CD4-positive, alpha-beta T cell treated with Interferon gamma for 1 hour (primary cell): ENCODE data around the gene NFIB.
A peak's percentile ranks its signal among the peaks of the same experiment; 100 is the strongest.

Source experiments
- DNase-seq: peaks from one replicate; pipeline ENCODE4 v3.0.0-alpha.2; 2020

NFIB gene

DNA sequence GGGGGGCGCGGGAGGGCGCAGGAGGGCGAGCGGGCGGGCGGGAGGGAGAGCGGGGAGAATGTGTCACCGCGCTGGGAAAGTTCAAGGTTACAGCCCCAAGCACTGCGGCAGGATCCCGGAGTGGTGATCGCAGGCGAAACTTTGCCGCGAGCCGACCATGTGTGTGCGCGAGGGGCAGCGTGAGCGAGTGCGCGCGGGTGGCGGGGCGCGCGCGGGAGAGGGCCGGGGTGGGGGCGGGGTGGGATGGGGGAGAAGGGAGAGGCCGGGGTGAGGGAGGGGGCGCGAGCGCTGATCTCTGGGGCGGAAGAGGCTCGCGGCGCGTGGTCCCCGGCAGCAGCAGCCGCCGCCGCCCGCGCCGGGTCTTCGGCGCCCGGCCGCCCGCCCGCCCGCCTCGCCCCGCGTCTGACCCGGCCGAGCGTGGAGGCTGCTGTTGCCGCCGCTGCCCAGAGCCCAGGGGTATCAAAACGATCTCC, at the start of gene NFIB:
TSS of gene NFIB (minus strand) at position 191 of the 473 bp plus-strand sequence. CDS start 630 bp downstream, outside the sequence.
- no peak for DNase-seq

DNA sequence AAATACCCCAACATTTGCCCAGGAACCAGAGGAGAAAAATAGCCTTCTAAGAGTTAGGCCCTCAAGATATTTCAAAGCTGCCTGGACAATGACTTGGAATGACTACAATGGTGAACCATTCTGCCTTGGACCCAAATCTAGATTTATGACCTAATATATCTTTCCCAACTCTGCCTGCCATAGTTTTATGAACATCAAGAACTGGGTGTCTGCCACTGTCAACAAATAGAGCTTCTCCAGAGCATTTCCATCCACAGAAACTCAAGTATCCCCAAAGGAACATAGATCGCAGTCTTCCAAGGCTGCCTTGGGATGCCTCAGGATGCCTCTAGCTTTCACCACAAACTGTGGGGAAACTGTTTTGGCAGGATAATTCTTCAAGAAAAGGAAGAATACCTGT, 48.2 kb upstream of the NFIB start:
- DNase-seq, result no peak

DNA sequence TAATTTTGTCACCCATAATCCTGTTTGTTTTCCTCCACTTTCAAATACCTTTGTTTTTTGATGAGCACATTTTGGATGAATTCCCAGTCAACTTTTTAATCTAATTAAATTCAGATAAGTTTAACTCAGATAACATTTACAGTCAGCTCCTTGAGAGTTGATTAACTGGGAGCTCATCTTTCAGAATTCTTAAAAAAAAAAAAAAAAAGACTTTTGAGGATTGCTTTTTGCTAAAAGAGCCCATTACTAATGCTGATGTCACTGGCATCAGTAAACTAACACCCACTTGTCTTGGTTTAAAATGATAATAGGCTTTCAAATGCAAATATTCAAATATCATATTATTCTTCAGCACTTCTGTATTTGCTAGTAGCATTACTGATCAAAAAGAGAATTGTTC, 47.1 kb upstream of the NFIB start:
- no peak for DNase-seq

DNA sequence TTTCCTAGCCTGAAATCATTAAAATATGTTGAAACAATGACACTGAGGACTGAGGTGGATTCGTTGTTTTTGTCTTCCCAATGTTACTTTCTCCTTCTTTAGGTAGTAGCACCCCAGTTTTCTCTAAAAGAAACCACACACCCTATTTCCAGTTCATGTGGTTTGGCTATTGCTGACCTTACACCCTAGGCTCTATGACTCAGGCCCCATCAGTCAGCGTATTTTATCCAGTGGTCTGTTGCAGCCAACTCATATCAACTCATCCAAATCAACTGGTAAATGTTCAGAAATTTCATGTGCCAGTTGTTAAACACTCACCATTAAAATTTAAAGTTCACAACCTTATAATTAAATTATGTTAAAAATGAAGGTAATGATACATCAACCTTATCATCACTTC, 44.6 kb upstream of the NFIB start:
- DNase-seq, result no peak

DNA sequence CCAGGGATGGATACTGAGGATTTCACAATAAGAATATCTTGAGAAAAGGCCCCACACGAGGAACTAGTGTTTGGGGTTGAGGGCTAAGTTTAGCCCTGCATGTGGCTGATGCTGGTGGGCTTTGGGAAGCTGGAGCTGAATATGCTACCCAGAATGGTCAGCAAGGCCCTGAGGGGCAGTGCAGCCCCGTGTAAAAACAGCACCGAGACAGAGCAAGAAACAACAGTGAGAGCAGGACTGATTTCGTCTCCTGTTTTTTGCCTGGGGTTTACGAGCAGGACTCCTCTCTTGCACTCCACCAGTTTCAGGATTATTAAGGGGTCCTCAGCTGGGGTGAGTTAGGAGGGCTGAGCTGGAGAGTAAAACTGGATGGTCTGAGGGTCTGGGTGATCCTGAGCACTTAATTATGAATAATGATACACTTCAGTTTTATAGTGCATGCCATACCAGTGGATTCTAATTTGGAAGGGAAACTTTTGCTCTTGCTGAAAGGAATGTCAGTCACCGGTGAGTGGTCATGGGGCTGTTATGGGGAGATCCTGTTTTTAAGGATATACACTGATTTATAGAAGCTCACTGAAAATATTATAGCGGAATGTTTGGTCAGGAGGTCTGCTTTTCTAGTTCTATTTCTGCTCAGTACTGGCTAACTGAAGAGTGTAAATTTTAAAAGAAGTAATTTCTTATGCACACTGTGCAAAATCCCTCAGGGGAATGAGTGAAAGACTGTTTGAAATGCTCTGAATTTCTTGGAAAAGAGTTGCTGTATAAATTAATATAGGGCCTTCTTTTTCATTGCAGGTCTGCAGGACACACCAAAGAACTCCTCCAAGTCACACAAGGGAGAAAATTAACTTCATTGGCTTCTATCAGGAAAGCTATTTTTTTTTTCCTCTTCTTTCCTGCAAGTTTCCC, 42.7 kb upstream of the NFIB start:
- DNase-seq, result no peak

DNA sequence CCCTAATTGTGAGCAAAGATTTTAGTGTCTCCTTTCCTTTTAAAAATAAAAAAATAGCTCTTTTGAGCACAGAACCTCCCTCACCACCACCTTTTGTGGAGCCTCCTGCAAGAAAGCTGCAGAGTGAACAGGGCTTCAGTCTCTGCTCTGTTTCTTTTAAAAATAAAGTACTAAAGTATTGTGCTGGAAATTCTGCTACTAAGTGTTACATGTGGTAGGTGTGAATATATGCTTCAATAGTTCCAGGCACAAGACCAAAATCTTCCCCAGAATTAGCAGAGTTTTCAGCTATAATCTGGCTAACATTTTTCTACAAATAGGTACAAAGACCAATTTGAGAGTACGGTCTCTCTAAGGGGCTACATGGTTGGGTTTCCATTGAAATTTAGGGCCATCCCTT, 40.3 kb upstream of the NFIB start:
- DNase-seq, result no peak

DNA sequence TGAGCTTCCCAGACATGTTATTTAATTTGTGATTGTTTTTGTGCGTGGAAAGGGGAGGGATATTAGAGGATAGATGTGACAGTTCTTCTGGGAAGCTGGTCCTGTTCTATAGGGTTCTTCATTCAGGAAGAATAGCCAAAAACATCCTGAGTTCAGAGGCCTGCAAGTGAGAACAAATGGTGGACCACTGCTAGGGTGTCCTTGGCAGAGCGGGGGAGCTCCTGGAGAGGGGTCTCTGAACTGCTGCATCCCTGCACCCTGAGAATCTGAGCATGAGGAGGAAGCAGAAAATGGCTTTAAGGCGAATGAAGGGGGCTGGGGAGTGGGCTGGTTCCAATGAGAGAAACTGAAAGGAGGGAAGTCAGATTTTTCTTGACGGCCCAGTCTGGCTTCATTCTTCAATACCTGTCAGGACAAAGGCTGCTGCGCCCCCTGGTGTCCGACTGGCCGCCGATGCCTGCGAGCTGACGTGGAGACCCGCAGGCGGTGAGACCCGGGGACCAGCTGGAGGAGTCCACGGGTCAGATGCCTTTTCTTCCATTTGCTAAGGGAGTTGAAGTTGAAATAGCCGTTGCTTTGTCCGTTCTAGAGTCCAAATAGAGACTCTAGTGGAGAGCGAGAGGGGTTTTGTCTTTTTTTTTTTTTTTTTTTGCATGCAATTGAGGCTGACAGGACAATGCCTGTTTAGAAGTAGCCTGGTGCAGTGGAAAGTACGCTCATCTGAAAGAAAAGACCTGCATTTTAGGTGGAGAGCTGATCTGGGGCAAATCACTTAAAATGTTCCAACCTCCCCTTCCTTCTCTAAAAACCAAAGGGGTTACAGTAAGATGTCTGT, 39.5 kb upstream of the NFIB start:
- DNase-seq, result peak; percentile 44

DNA sequence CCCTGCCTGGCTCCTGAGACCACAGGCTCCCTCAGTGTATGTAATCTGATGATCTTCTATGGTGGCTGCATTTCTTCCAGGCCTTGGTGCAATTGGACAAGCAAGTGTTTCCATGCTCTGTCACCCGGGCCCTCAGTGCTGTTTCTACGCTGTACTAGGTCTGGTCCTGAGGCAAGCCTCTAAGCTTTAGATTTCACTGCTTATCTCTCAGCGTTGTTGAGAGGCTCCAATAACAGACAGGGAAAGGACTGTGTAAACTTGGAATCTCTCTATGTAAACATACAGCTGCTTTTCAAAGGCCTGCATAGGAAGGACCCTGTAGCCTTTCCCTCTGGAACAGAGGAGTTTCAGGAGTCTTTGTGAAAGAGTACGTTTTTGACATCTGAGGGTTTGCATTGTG, 38.6 kb upstream of the NFIB start:
- no peak for DNase-seq

DNA sequence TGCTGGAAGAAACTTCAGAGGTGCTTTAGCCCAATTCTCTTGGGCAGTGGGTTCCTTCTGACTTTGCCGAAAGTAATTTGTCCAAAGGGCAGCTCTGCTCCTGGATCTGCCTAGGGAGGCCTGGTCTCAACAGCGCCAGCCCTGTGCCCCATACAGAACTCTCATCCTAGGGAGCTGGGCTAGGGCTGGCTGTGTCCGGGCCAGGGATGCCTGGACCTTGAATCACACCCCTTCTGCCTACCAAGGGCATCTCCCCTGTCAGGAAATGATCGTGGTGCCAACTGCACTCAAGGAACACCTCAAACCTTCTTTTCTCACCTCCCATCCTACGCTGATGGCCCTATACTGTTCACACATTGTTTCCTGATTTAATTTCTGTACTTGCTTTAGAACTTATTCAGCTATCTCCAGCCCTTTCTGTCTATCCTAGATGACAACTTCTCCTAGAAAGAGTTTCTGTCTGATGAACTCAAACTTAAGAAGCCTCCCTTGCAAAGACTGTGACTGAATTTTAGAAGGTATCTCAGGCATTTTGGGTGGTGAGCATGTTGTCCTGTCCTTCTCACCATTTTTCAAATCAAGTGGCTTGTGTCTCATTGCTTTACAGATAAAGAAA, 37.4 kb upstream of the NFIB start:
- DNase-seq, result no peak

DNA sequence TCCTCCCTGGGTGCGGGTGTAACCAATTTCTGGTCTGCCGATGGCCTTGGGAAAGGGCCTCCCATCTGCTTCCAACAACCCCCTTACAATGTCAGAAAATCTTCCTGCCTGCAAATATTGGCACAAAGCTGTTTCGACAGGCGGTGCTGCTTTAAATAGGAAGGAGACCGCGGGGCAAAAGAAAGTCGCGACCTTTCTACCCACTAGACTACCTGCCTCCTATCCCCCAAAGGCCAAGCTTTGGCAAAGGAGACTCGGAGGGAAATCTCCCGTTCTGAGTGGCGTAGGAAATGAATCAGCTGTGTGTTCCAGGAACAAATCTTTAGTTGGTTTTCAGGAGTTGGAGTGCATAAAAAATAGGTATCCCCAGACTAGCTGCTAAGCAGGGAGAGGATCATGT, 36.8 kb upstream of the NFIB start:
- no peak for DNase-seq

DNA sequence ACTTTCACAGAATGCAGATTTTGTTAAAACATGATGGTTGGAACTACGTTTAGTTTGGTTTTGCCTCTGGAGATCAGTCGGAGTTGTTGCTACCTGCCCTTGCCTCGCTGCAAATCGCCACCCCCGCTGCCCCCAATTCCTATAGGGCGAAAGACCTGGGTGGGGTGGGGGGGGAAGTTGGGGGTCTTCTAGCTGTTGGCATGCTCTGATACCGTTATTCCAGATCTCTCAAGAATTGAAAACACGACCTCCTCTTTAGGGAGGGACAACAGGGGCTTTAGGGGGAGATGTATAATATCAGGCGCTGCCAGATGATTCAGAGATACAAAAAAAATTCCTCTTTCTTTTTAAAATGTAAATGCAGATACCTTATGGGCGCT, 36.4 kb upstream of the NFIB start:
- no peak for DNase-seq

DNA sequence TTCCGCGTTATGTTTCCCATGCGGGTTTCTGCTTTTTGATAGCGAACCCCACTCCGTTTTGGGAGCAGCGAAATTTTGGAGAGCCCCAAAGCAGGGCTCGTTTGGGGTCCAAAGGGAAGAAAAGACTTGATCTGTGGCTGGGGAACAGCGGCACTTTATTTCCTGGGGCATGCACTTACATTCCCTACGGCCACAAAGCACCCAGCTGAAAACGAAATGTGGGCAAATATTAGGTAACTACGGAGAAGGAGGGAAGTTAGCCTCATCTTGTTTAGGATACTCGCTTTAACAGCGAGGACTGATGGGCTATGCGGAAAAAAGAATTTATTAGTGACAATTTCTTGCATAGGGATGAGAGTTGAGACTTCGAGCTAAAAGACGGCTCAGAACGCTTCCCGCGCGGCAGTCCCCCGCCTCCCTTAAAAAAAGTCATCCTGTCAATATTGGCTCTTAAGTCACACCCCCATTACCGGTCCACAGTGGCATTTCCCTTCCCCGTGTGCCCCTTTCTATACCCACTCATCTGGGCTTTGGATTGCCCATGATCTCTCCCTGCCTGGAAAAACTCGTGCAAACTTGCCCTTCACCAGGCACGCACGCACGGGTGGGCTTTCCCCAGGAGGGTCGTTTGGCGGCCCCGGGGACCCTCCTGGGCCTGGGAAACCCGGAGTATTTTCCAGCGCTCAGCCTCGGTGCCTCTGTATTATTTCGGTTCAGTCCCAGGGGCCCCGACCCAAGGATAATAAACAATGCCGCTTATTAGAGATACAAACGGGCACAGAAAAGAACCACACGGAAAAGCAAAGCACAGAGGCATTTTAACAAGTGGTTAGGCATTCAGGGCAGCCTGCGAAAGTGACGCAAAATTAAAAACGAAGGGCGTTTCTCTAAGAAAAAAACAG, 35.8 kb upstream of the NFIB start:
- DNase-seq, result no peak

DNA sequence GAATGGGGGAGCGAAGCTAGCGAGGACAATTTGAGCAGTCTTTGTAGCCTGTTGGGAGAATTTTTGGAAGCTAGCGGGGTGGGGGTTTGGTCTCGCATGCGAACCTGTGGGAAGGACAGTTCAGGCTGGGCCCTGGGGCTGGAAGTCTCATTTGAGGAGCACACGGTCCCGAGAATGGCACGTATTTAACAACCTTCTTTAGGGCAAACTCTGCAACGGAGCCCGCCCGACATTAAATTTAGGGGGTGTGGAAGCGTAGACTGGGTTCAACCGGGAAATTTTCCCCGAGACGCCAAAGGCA, 35.2 kb upstream of the NFIB start:
- DNase-seq, result no peak

DNA sequence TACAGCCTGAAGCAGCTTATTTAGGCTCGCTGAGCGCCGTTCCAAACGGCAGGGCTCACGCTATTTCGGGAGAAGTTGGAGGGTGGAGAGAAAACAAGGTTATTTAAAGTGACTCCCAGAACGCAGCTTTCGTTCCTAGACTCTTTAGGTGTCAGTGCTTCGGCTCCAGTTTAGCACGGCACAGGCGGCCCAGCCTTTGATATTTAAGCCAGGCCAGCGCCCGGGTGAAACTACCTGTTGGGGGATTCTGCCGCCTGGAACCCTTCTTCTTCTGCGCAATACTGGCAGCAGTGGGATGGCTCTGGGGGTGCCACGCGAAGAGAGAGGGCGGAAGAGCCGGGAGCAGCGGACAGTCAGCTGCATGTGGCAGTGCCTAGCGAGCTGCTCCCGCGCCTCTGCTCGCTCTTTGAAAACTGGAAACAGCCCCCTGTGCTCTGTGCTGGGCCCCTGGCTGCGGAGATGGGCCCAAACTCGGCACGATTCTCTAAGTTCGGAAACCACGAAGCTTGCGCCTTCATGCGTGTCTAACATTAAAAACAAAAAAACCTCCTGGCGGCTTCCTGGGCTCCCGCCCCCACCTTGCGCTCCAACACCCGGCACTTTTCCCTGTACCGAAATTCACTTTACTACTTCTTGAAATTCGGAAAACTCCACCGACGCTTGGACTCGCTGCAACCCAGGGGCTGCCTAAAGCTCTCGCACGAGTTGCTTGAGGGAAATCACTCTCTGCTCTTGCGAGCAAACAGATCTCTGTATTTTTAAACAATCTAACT, 34.6 kb upstream of the NFIB start:
- no peak for DNase-seq

DNA sequence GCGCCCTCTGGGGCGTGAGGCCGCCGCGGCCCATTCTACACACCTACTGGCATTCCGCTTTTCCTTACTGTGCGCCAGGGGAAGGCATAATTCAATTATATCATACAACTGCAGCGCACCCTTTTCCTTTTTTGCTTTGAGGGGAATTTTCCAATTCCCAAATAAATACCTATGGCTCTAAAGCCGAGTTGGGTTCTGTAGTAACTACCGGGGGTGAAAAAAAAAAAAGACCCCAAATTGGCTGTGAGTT, 34.1 kb upstream of the NFIB start:
- DNase-seq, result no peak

DNA sequence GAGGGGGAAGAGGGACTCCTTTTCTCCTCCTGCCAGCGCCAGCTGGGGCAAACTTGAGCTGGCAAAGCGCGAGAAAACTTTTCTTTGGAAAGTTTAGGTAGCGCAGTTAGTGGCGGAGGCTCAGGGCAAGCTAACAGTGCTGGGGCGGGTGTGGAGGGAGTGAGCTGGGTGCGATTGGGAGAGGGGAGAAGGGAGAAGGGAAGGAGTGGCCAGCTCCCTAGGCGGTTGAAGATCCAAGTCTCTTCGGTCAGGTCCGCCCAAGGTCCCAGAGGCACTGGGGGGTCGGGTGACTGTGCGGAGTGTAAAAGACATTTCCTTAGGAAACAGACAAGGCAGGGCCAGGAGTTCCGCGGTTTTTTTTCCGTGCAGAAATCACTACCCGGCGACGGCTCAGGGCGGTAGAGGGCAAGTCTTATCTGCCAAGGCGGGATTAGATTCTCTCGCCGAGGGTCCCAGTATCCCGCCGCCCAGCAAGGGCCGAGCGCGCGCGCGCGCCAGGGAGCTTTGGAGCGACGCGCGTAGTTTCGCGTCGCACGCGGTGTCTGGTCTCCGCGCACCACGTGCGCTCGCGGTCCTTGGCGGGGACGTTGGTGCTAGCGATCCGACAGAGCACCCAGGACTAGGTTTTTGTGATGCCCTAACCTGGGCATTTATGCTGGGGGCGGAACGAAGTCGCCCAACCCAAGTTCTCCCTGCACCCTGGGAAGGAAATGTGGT, 33.6 kb upstream of the NFIB start:
- no peak for DNase-seq

DNA sequence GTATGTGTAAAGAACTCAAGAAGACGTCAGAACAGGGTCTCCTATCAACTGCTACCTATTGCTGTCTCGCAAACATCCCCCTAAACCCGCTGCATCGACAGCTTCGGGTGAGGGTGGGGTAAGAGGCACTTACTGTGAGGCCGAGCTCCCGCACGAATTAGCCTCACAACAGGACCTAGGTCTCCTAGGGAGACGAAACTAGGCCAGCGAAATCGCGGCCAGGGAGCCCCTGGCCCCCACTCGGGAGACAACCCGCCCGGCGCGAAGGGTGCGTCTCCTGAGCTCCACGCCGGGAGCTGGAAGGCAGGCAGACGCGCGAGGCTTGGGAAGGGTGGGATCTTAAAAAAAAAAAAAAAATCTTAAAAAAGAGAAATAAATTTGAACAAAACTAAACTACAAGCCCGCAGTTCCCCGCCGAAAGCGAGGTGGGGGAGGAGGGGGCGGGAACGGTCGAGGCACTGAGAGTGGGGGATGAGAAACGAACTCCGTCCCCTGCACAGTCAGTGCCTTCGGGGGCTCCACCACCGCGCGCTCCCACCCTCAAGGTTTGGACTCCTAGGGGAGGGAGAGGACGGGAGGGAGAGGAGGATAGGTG, 33.0 kb upstream of the NFIB start:
- DNase-seq, result no peak

DNA sequence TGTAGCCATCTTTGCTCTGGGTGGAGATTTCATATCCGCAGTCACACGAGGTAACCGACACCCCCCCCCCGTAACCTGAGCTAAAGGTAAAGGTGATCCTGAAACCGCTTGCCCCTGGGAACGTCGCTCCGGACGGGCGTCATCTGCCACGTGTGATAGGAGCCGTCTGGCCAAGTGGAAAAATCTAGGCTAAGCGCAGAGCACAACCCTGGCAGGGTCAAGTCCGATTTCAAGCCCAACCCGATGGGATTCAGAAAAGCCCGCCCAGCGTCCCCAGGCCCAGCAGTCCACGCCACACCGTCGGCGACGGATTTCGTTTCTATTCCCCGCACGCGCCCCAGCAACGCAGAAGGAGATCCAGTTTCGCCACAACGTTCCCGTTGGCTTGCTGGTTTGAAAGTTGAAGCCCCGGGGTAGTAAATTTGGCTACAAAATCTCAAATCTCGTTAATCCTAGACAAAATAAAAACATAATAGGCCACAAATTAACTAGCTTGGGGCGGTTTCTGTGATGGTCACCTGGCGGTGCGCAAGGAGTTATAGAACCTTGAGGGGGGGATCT, 32.4 kb upstream of the NFIB start:
- no peak for DNase-seq

DNA sequence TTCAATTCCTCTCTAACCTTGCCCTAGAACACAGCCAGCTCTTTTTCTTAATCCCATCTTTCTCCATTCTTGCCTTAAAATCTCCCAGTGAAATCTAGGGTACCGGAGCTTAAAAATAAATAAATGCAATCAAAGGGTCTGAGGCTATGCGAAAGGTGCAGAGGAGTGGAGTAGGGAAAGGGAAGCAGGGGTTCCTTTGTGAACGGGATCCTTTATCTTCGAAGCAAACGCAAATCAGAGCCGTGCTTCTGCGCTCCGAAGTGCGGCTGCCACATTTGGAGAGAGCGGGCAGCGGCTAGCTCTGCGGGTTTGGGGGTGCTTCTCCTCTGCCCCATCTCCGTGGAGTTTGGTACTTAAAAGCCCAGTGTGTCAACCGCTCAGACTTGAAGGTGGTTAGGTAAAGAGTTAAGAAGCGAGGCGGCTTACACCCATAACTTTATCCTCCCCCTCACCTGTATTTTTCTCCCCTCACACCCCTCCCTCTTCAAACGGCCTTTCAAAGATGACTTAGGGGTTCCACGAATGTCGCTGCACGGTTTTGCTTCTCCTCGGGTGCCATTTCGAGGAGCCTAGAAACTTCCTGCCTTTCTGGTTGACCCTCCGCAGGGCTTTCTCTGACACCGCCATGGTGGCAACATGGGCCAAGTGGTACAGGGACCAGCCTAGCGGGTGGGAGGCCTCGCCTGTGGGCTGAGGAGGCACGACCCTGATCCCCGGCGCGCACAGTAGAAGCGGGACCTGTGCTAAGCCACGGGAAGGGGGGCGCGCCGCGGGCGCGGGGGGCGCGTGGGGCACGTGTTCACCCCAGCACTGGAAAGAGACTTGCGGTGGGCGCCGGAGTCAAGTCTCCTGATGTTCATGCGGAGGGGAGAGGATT, 31.7 kb upstream of the NFIB start:
- no peak for DNase-seq

DNA sequence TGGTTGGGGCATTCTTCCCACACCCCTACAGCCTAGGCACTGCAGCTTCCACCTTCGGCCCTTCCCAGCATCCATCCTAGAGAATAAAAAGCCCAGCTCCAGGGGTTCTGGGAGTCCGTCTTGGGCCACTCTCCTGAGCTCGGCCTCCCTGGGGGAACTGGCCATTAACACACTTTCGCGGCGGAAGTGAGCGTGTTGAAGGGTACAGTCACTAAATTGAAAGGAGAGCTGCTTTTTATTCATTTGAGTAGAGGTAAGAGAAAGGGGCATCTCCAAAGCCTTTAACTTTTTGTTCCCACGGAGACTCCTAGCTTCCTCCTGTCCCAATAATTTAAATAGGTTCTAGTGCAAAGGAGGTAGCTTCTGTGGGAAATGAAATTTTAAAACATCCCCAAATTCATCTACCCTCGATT, 31.0 kb upstream of the NFIB start:
- no peak for DNase-seq
